Prostate gland (tissue), 2 donors: Measurements from ENCODE around the gene GNAQ.

Experiments used
- CTCF ChIP-seq, 4 experiments: fragments of 200-600 bp in 2 of 4; fragments of 450-650 bp in 2 of 4; sonication (generic) in 2 of 4; IDR thresholded peaks; 1 replicate in 3 of 4; 2 replicates in 1 of 4; pipeline ENCODE4 v1.5.1; 2016 to 2019; ENCODE audit warnings: antibody characterized with exemption in 4 of 4, mild to moderate bottlenecking in 2 of 4, moderate library complexity in 2 of 4
- POLR2A ChIP-seq: fragments of 450-650 bp; IDR thresholded peaks from one replicate; pipeline ENCODE4 v1.6.1; 2016; ENCODE audit warnings: antibody characterized with exemption, mild to moderate bottlenecking

GRCh38 chr9:77832639-77833038 lies 199.0 kb downstream of the GNAQ start:
- TF ChIP-seq POLR2A (no peak), CTCF (IDR thresholded peaks at IDR 0.05) (no peak)
